Uterus (tissue), 2 donors: Measurements from ENCODE around the gene L3MBTL1.

Experiments
- CTCF ChIP-seq, 4 experiments: fragments of 200-600 bp in 2 of 4; fragments of 450-650 bp in 2 of 4; sonication (generic) in 2 of 4; IDR thresholded peaks; one replicate each; pipeline ENCODE4 v1.5.1; 2016 to 2019; ENCODE audit warnings: antibody characterized with exemption in 4 of 4, mild to moderate bottlenecking in 2 of 4, moderate library complexity in 1 of 4
- POLR2A ChIP-seq, 2 donors: fragments of 450-650 bp; IDR thresholded peaks; one replicate each; pipeline ENCODE4 v1.6.1; 2016; ENCODE audit warnings: antibody characterized with exemption in 2 of 2, mild to moderate bottlenecking in 1 of 2, moderate library complexity in 1 of 2

GRCh38 chr20:43461894-43462659, 45.4 kb upstream of the L3MBTL1 start:
- TF ChIP-seq CTCF (IDR thresholded peaks at IDR 0.05) (no peak), POLR2A (IDR thresholded peaks at IDR 0.05) (no peak)
